ENCODE measurements around the gene ZFPM1. TPM values are rescaled to one million over a fixed set of nuclear protein-coding genes. Genes with fewer than 3 reads are reported as not detected.

Gene ZFPM1
- total RNA-seq, 1 donor from 2014 or later: 35.0 TPM

DNA sequence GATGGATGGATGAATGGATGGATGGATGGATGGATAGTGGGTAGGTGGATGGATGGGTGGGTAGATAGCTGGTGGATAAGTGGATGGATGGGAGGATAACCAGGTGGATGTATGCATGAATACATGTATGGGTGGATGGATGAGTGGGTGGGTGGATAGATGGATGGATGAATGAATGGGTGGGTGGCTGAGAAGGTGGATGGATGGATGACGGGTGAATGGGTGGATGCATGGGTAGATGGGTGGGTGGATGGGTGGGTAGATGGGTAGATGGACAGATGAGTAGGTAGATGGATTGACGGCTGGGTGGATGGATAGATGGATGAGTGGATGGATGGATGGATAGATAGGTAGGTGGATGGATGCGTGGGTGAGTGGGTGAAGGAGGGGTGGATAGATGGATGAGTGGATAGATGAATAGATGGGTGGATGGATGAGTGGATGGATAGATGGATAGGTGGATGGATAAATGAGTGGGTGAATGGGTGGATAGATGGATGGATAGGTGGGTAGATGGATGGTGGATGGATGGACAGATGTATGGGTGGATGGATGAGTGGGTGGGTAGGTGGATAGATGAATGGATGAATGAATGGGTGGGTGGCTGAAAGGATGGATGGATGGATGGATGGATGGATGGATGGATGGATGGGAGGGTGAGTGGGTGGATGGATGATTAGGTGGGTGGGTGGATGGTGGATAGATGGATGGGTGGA lies 67.0 kb downstream of the ZFPM1 start:
- no peak for TF ChIP-seq CTCF (IDR thresholded peaks at IDR 0.05)
- ATAC-seq (ENCODE audit: low read depth) (no peak), DNase-seq (no peak)
- Mint-ChIP-seq H3K4me3 (no peak overlapping the region), H3K27ac (no peak overlapping the region), H3K4me1 (no peaks in the 10 kb centered on the region), H3K9me3 (no peaks in the 10 kb centered on the region), H3K27me3 (no peaks in the 10 kb centered on the region), H3K36me3 (ENCODE audit: low read depth) (peaks cover 5% of the 10 kb centered on the region)
- CTCF ChIA-PET: no interaction called here
- POLR2A ChIA-PET: no interaction called here
- intact Hi-C loops (cut with micrococcal nuclease): loop anchor here (5.0 kb wide), 1 partner anchor 38 kb away; no protein-coding TSS in a partner anchor

- intact Hi-C loops (cut with micrococcal nuclease): no loop called here
- ATAC-seq (ENCODE audit: low read depth) (no peak), DNase-seq (no peak)
- Mint-ChIP-seq H3K36me3 (ENCODE audit: low read depth) (peaks cover 2% of the 10 kb centered on the region), H3K4me1 (peaks cover 5% of the 10 kb centered on the region), H3K27ac (no peak overlapping the region), H3K27me3 (no peaks in the 10 kb centered on the region), H3K4me3 (no peak overlapping the region), H3K9me3 (no peaks in the 10 kb centered on the region)
- POLR2A ChIA-PET: no interaction called here
- TF ChIP-seq CTCF (IDR thresholded peaks at IDR 0.05): no peak
- CTCF ChIA-PET: no interaction called here
Observed at GRCh38 chr16:88521674-88522073, 68.6 kb downstream of the ZFPM1 start.

DNA sequence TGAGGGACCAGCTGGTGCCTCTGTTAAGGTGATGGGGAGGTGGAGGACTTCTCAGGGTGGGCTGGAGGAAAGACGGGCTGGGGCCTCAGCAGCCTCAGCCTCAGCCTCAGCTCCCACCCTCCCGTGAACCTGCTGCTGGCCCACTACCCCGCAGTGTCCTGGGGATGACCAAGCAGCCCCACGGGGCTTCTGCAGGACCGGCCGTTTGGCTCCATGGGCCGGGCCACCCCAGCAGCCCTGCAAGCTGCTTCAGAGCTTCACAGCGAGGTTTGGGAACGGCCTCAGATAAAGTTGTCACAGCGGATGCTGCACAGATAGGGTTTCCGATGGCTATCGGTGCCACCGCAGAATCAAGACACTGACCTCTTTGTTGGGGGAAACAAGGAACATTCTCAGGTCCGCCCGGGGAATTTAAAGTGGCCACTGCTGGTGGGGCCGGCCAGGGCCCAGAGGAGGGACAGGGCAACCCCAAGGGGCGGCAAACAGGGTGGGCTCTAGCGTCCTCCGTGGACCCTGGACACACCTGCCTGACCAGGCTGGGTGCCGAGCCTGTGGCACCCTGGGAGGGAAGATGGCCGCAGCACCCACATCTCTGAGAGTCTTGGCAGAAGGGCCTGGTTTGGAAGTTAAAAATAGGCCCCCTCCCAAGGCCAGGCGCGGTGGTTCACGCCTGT lies 69.3 kb downstream of the ZFPM1 start:
- no peaks in the 10 kb centered on the region for H3K9me3 Mint-ChIP-seq
- no peak for DNase-seq
- intact Hi-C loops (cut with micrococcal nuclease): no loop called here
- no peaks in the 10 kb centered on the region for H3K27me3 Mint-ChIP-seq
- peaks cover 2% of the 10 kb centered on the region for H3K36me3 Mint-ChIP-seq (ENCODE audit: low read depth)
- peaks cover 5% of the 10 kb centered on the region for H3K4me1 Mint-ChIP-seq
- no peak for ATAC-seq (ENCODE audit: low read depth)
- no peak for TF ChIP-seq CTCF (IDR thresholded peaks at IDR 0.05)
- CTCF ChIA-PET: interaction anchor here (1.1 kb wide), 1 partner anchor 85 kb away, joined by 4 read pairs; no protein-coding TSS in a partner anchor
- POLR2A ChIA-PET: interaction anchor here (0.6 to 1.2 kb wide), 2 partner anchors 70 to 158 kb away, joined by 3 to 6 read pairs; partner anchors contain the start of gene ZFPM1
- H3K4me3 Mint-ChIP-seq: no peak overlapping the region
- H3K27ac Mint-ChIP-seq: no peak overlapping the region

- H3K4me1 Mint-ChIP-seq: peaks cover 5% of the 10 kb centered on the region
- no peak overlapping the region for H3K27ac Mint-ChIP-seq
- H3K4me3 Mint-ChIP-seq: no peak overlapping the region
- no peaks in the 10 kb centered on the region for H3K9me3 Mint-ChIP-seq
- H3K27me3 Mint-ChIP-seq: no peaks in the 10 kb centered on the region
- peaks cover 2% of the 10 kb centered on the region for H3K36me3 Mint-ChIP-seq (ENCODE audit: low read depth)
- no peak for ATAC-seq (ENCODE audit: low read depth)
- ChIA-PET POLR2A (interaction anchor here (1.2 kb wide), 1 partner anchor 71 kb away, joined by 6 read pairs; the partner anchor contains the start of gene ZFPM1), CTCF (interaction anchor here (1.1 kb wide), 1 partner anchor 86 kb away, joined by 4 read pairs; no protein-coding TSS in a partner anchor)
- DNase-seq: no peak
- no peak for TF ChIP-seq CTCF (IDR thresholded peaks at IDR 0.05)
- intact Hi-C loops (cut with micrococcal nuclease): no loop called here
Observed at GRCh38 chr16:88523309-88524161, 70.5 kb downstream of the ZFPM1 start.
